Measurements from ENCODE around the gene NSMCE1.
"Not testable (repeated sequence)": the region's sequence is repeated elsewhere in the genome, so short reads cannot be mapped to it uniquely, and the experiment has no call there.

Gene NSMCE1

GRCh38 chr16:27272076-27272475 is 3.5 kb upstream of the NSMCE1 start:
- DNase-seq, result no peak
- TF ChIP-seq POLR2A (IDR thresholded peaks at IDR 0.05; ENCODE audit: low read length), result no peak
- TF ChIP-seq GATA1 (IDR thresholded peaks at IDR 0.05; ENCODE audit: low read depth, low read length), result no peak

GRCh38 chr16:27270349-27270748 is 1.8 kb upstream of the NSMCE1 start:
- DNase-seq, result no peak
- no peak for TF ChIP-seq GATA1 (IDR thresholded peaks at IDR 0.05; ENCODE audit: low read depth, low read length)
- no peak for TF ChIP-seq POLR2A (IDR thresholded peaks at IDR 0.05; ENCODE audit: low read length)

GRCh38 chr16:27269300-27270150 is 953 bp upstream of the NSMCE1 start:
- TF ChIP-seq GATA1 (IDR thresholded peaks at IDR 0.05; ENCODE audit: low read depth, low read length), result no peak
- no peak for TF ChIP-seq POLR2A (IDR thresholded peaks at IDR 0.05; ENCODE audit: low read length)

GRCh38 chr16:27267037-27267677 is 1.4 kb downstream of the NSMCE1 start:
- TF ChIP-seq POLR2A (IDR thresholded peaks at IDR 0.05; ENCODE audit: low read length), result no peak
- no peak for TF ChIP-seq GATA1 (IDR thresholded peaks at IDR 0.05; ENCODE audit: low read depth, low read length)
- DNase-seq, result no peak

More at GRCh38 chr16:27269300-27270150, 953 bp upstream of the NSMCE1 start:
- DNase-seq, result no peak

- TF ChIP-seq POLR2A (IDR thresholded peaks at IDR 0.05; ENCODE audit: low read length) (no peak), GATA1 (IDR thresholded peaks at IDR 0.05; ENCODE audit: low read depth, low read length) (no peak)
- no peak for DNase-seq
Measured at GRCh38 chr16:27265982-27266381, 2.6 kb downstream of the NSMCE1 start.

GRCh38 chr16:27264151-27264550 is 4.4 kb downstream of the NSMCE1 start:
- no peak for TF ChIP-seq GATA1 (IDR thresholded peaks at IDR 0.05; ENCODE audit: low read depth, low read length)
- TF ChIP-seq POLR2A (IDR thresholded peaks at IDR 0.05; ENCODE audit: low read length), result no peak
- no peak for DNase-seq

- not testable (repeated sequence) for DNase-seq
Measured at GRCh38 chr16:27262904-27263423, 5.6 kb downstream of the NSMCE1 start.

- no peak for DNase-seq
- TF ChIP-seq POLR2A (IDR thresholded peaks at IDR 0.05; ENCODE audit: low read length), result no peak
- TF ChIP-seq GATA1 (IDR thresholded peaks at IDR 0.05; ENCODE audit: low read depth, low read length), result no peak
Measured at GRCh38 chr16:27259710-27260109, 8.9 kb downstream of the NSMCE1 start.

- DNase-seq, result no peak
- TF ChIP-seq POLR2A (IDR thresholded peaks at IDR 0.05; ENCODE audit: low read length) (no peak), GATA1 (IDR thresholded peaks at IDR 0.05; ENCODE audit: low read depth, low read length) (no peak)
Measured at GRCh38 chr16:27258241-27258734, 10.3 kb downstream of the NSMCE1 start.

- no peak for DNase-seq
- TF ChIP-seq POLR2A (IDR thresholded peaks at IDR 0.05; ENCODE audit: low read length) (no peak), GATA1 (IDR thresholded peaks at IDR 0.05; ENCODE audit: low read depth, low read length) (no peak)
Measured at GRCh38 chr16:27257271-27257670, 11.3 kb downstream of the NSMCE1 start.

GRCh38 chr16:27256861-27257260 is 11.7 kb downstream of the NSMCE1 start:
- TF ChIP-seq GATA1 (IDR thresholded peaks at IDR 0.05; ENCODE audit: low read depth, low read length) (no peak), POLR2A (IDR thresholded peaks at IDR 0.05; ENCODE audit: low read length) (no peak)
- no peak for DNase-seq

GRCh38 chr16:27254262-27254811 is 14.2 kb downstream of the NSMCE1 start:
- DNase-seq, result no peak
- TF ChIP-seq POLR2A (IDR thresholded peaks at IDR 0.05; ENCODE audit: low read length) (no peak), GATA1 (IDR thresholded peaks at IDR 0.05; ENCODE audit: low read depth, low read length) (no peak)

GRCh38 chr16:27253526-27253930 is 15.0 kb downstream of the NSMCE1 start:
- peak in 1 of 2 experiments; percentile 20 for DNase-seq
- TF ChIP-seq GATA1 (IDR thresholded peaks at IDR 0.05; ENCODE audit: low read depth, low read length) (no peak), POLR2A (IDR thresholded peaks at IDR 0.05; ENCODE audit: low read length) (peak; percentile 46)

- TF ChIP-seq POLR2A (IDR thresholded peaks at IDR 0.05; ENCODE audit: low read length), result no peak
- no peak for TF ChIP-seq GATA1 (IDR thresholded peaks at IDR 0.05; ENCODE audit: low read depth, low read length)
Measured at GRCh38 chr16:27252206-27252585, 16.4 kb downstream of the NSMCE1 start.

More at GRCh38 chr16:27252206-27252585, 16.4 kb downstream of the NSMCE1 start:
- DNase-seq, result no peak
